ENCODE results near the gene ASPM.

The ASPM gene

GRCh38 chr1:197145446-197146024, 934 bp downstream of the ASPM start:
- TF ChIP-seq CTCF (conservative IDR thresholded peaks at IDR 0.05; ENCODE audit: control insufficient read depth, insufficient read depth, low read depth, low read length): no peak
- DNase-seq (ENCODE audit: low read depth): no peak

GRCh38 chr1:197144570-197145325, 1.7 kb downstream of the ASPM start:
- peak overlapping the region; percentile 76 for H3K4me3 ChIP-seq (ENCODE audit: control insufficient read depth, low read depth, low read length)
- no peak for TF ChIP-seq CTCF (conservative IDR thresholded peaks at IDR 0.05; ENCODE audit: control insufficient read depth, insufficient read depth, low read depth, low read length)
- DNase-seq (ENCODE audit: low read depth): peak; percentile 55

More at GRCh38 chr1:197145446-197146024, 934 bp downstream of the ASPM start:
- H3K4me3 ChIP-seq (ENCODE audit: control insufficient read depth, low read depth, low read length): peak overlapping the region; percentile 76

- no peak for DNase-seq (ENCODE audit: low read depth)
- no peak for TF ChIP-seq CTCF (conservative IDR thresholded peaks at IDR 0.05; ENCODE audit: control insufficient read depth, insufficient read depth, low read depth, low read length)
- H3K4me3 ChIP-seq (ENCODE audit: control insufficient read depth, low read depth, low read length): no peak overlapping the region
Observed at GRCh38 chr1:197143276-197143675, 3.2 kb downstream of the ASPM start.

- no peak for DNase-seq (ENCODE audit: low read depth)
- no peak overlapping the region for H3K4me3 ChIP-seq (ENCODE audit: control insufficient read depth, low read depth, low read length)
- TF ChIP-seq CTCF (conservative IDR thresholded peaks at IDR 0.05; ENCODE audit: control insufficient read depth, insufficient read depth, low read depth, low read length): no peak
Observed at GRCh38 chr1:197141575-197141974, 4.9 kb downstream of the ASPM start.

- peak; percentile 30 for DNase-seq (ENCODE audit: low read depth)
- no peak overlapping the region for H3K4me3 ChIP-seq (ENCODE audit: control insufficient read depth, low read depth, low read length)
- TF ChIP-seq CTCF (conservative IDR thresholded peaks at IDR 0.05; ENCODE audit: control insufficient read depth, insufficient read depth, low read depth, low read length): no peak
Observed at GRCh38 chr1:197140121-197140520, 6.3 kb downstream of the ASPM start.

GRCh38 chr1:197139169-197139568, 7.3 kb downstream of the ASPM start:
- no peak overlapping the region for H3K4me3 ChIP-seq (ENCODE audit: control insufficient read depth, low read depth, low read length)
- TF ChIP-seq CTCF (conservative IDR thresholded peaks at IDR 0.05; ENCODE audit: control insufficient read depth, insufficient read depth, low read depth, low read length): no peak
- DNase-seq (ENCODE audit: low read depth): no peak

All from fibroblast of mammary gland (primary cell).